Ammon's horn (tissue), 1 donor: ENCODE data around the gene TEAD2.

Source experiments
- DNase-seq: peaks from one replicate; pipeline ENCODE4 v3.0.0-alpha.2; 2016; ENCODE audit warnings: low spot score

TEAD2 gene

DNA sequence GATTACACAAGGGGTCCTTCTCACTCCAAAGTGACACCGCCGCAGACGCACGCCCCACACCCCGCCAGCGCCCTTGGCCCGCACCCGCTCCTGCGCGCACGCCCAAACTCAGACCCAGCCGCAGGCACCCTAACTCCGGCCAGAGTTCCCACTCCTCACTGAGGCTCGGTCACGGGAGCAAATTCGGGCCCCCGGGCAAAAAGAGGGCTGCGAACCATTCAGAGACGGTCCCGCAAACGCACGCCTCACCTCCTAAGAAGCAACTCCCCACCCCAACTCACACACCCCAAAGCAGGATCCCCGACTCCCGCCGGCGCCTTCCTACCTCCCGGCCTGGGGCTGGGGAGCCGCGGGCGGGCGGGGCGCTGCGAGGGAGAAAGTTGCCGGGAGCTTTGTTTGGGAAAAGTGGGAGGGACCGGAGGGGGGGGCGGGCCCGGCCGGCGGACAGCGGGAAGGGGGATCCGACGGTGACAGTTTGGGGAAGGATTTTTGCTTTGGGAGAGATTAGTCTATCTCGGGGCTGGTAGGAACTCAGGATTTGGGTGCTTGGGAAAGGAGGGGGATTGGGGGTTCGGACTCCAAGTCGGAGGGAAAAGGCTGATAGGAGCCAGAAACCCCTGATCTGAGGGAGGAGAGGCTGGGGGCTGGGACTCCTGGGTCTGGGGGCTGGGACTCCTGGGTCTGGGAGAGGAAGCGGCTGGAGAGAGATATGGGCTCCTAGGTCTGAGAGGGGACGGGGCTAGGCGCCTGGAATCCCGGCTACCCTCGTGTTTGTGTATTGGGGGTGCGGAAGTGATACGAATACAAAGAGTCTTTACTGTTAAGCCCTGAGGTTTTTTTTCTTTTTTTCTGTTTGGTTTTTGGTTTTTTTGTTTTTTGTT lies at the start of gene TEAD2:
Gene TEAD2, minus strand, starts transcription at position 369 of the 881 bp plus-strand sequence. CDS start 2,341 bp downstream, outside the sequence.
- no peak for DNase-seq

DNA sequence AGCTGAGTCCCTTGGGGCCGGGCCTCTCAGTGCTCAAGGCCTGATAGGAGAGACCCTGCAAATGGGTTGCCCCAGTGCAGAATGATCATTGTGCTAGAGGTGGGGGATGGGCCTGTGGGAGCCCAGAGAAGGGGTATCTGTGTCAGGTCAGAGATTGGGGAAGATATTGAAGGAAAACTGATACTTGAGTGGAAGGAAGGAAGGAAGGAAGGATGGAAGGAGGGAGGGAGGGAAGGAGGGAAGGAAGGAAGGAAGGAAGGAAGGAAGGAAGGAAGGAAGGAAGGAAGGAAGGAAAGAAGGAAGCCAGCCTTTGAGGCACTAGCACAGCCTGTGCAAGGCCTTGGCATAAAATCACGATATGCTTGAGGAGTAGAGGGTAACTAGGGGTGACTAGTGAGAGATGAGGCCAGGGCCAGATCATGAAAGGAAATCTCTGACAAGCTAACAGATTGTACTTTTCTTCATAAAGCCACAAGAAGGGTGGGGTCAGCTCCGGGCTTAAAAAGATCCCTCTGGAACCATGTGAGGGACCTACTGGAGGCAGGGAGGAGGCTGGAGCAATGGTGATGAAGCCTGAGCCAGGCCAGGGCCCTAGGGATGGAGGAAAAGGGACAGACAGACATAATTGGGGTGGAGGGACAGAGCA lies 49.6 kb upstream of the TEAD2 start:
- DNase-seq: no peak

DNA sequence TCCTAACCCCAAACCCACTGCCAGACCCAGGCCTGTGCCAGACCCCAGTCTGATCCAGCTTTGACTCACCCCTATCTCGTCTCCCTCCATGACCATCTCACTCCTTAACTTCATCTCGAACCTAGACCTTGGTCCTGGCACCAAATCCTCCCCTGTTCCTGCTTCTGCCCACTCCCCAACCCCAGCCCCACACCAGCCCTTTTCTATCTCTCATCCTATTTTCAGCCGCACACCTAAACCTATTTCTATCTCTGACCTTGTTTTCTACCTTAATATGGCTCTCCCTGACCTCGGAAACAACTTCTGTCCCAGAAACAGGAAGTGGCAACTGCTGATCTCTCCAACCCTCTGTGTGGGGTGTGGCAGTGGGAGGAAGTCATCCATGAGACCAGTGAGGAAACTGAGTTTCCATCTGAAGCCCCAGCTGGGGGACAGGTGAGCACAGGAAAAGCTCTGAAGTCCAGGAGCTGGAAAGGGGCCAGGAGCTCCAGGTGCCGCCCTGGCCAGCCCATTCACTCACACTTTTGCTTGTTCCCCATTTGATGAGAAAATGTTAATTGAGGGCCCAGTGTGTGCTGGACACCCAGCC lies 47.3 kb upstream of the TEAD2 start:
- DNase-seq: no peak

DNA sequence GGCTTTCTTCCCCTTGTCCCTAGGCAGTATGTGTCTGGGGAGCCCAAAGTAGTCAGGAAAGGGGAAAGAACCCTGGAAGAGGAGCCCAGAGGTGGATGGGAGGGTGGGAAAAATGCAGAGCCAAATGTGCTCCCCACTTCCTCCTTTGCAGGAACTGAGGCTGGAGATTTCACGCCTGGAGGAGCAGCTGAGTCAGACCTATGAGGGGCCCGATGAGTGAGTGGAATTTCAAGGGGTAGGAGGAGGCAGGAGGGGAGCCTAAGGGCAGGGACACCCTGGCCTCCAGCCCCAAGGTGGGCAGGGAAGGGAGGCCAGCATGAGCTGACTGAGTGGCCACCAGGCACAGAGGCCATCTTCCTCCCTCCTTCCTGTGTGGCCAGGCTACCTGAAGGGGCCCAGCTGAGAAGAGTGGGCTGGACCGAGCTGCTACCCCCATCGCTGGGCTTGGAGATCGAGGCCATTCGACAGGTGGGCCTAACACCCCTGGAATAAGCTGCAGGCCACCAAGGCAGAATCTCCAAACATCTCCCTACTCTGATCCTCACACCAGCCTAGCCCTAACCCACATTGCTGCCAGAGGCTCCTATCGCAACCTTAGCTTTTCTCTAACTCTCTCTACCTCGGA lies 46.7 kb upstream of the TEAD2 start:
- no peak for DNase-seq

DNA sequence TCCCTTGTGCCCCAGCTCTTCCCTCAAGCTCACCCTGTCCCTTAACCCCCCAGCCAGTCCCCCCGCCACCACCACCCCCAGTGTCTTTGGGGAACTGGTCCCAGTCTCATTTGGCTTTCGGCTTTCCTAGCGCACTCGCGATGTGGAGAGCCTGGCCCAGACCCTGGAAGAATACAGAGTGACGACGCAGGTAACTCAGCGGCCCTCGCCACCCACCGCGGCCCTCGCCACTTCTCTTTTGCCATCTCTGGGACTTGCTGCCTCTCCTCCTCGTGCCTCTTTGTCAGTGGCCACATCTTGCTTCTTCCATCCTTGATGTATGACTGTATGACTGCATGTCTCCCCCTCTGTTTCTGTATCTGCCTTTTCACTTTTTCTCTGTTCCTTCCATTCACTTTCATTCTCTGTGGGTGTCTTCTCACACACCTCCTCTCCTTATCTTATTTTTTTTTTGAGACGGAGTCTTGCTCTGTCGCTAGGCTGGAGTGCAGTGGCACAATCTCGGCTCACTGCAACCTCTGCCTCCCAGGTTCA lies 45.3 kb upstream of the TEAD2 start:
- DNase-seq: no peak

DNA sequence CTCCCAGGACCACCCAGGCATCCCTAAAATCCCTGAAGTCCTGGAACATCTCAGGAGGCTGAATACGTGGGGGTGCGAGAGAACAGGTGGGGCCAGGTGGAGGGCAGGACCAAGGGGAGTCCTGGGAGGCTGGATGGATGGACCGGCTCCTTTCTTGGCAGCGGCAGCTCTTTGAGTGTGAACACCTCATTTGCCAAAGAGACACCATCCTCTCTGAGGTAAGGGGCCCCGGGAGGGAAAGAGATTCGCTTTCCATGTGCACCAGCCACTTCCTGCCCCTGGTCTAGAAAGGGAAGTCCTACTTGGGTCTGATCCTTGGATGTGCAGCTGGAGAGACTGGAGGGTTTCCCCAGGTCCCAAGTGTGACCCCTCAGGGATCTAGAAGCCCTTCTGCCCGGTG lies 44.9 kb upstream of the TEAD2 start:
- DNase-seq: no peak

DNA sequence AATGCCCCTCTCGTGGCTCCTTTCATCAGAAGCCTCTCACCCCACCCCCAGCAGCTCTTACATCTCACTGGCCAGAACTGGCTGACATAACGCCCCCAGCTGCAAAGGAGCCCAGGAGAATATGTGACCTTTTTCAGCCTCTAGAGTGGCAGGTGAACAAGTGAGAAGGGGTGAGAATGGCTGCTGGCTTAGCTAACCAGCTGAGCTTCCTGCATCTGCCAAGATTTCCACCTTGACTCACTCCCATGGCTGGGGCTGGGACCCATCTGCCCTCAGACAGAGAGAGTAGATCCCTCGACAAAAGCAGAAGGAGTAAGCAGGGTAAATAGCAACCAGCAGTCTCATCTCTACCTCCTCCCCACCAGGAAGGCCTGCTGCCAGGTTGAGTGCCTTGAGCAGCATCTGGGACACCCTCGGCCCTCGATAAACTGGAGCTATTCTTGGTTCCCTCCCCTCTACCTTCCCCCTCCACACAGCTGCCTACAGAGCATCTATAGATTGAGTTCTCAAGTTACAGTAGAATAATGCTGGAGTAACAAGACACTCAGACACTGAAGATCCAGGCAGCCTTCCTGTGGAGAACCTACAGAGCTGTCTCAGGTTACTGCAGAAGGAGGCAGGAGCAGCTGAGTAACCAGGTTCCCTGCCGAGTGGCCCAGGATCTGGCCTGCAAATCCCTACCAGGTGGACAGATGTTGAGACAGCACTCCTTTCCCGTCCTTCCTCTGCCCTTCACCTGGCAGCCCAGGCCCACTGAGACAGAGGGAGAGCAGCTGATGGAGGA lies 41.4 kb upstream of the TEAD2 start:
- no peak for DNase-seq

DNA sequence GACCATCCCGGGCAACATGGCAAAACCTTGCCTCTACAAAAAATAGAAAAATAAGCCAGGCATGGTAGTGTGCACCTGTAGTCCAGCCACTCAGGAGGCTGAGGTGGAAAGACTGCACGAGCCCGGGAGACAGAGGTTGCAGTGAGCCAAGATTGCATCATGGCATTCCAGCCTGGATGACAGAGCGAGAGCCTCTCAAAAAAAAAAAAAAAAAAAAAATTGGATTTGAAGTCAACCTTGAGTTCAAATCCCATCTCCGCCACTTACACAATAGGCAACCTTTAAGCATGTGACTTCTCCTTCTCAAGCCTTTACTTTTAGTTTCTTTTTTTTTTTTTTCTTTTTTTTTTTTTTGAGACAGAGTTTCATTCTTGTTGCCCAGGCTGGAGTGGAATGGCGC lies 37.8 kb upstream of the TEAD2 start:
- no peak for DNase-seq

DNA sequence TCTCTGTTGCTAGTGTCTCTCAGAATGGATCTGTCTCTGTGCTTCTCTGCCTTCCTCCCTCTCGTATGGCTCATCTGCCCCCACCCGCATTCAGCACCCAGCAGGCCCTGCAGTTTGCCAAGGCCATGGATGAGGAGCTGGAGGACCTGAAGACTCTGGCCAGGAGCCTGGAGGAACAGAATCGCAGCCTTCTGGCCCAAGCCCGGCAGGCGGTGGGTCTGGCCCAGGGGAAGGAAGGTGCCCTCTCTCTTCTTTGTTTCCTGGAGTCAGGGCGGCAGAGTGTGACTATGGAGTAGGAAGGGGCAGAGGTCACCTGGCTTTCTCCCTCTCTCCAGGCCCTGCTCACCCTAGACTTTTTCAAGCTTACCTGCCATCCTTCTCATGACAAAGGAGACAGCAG lies 36.7 kb upstream of the TEAD2 start:
- no peak for DNase-seq

DNA sequence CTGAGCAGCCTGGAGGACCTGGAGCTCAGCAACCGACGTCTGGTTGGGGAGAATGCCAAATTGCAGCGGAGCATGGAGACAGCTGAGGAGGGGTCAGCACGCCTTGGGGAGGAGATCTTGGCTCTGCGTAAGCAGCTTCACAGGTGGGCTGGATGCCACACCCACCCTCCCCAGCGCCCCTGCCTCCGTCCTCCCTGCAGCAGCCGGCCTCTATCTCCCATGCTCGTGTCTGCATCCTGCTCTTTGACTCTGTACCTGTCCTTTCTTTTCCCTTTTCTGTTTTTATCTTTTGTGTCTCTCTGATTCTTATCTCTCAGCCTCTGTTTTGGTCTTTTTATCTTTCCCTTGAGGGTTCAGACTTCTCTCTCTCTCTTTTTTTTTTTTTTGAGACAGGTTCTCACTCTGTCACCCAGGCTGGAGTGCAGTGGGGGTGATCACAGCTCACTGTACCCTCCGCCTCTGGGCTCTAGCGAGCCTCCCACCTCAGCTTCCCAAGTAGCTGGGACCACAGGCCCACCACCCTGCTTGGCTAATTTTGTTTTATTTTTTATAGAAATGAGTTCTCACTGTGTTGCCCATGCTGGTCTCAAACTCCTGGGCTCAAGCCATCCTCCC lies 35.9 kb upstream of the TEAD2 start:
- no peak for DNase-seq

DNA sequence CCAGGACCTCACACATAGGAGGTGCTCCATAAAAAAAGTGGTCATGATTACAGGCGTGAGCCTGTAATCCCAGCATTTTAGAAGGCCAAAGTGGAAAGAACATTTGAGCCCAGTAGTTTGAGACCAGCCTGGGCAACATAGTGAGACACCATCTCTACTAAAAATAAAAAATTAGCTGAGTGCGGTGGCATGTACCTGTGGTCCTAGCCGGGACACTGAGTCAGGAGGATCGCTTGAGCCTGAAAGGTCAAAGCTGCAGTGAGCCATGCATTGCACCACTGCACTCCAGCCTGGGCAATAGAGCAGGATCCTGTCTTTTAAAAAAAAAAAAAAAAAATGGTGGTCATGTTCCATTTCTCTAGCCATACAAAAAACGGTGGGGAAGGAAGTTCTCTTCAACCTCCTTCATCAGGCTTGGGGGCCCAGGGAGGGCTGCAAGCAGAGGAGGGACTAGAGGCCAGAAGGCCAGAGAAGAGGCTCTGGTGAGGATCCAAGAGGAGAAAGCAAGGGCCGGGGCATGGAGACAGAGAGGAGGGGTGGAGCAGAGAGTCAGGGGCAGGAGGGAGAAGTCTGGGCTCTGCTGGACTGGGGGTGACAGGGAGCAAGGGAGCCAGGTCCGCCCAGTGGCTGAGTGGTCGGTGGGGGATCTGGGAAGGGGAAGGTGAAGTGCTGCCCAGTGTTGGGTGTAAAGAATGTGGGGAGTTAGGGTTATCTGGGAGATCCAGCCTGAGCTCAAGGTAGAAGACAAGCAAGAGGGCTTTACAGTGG lies 34.7 kb upstream of the TEAD2 start:
- no peak for DNase-seq

DNA sequence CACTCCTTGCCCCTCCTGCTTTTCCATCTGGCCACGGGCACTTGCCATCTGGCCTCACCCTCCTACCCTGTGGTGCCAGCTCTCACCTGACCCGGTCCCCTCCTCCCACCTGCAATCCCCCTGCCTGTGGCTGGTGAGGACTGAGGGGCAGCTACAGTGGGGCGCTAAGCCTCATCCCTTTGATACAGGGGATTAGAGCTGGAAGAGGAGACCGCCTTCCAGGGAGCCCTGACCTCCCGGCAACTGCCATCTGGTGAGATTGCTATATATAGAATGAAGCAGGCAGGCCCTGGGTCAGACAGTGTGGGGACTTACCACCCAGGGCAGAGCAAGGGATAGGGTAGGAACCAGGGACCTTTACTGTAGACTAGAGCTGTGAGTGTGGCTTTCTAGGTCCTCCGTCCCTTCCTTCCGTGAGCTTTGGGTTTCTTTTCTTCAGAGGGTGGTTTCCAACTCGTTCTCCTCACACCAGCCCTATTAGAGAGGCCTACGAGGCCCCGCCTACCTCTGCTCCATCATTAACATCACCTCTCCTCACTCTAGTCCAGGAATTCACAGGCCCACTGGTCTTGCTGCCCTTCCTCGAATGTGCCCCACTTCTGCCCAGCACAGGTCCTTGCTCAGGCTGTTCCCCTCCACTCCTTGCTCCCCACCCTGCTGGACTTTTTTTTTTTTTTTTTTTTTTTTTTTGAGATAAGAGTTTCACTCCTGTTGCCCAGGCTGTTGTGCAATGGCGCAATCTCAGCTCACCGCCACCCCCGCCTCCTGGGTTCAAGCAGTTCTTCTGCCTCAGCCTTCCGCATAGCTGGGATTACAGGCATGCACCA lies 33.6 kb upstream of the TEAD2 start:
- DNase-seq: no peak

DNA sequence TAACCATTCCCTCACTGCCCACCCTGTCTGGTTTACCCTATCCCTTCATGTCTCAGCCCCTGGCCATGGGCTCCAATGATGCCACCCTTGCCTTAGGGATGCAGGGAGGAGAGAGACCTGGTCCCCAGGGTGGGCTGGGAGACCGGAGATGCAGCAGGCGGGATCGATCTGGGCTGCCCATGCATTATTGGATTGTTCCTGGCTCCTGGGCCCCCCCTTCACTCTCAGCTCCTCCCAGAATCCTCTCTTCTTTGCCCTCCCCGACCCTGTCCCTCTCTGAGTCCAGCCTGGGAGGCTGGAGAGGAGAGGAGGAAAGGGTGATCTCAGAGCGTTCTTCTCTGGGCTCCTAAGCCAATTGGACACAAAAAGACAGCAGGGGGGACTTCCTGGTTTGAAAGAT lies 31.7 kb upstream of the TEAD2 start:
- no peak for DNase-seq

DNA sequence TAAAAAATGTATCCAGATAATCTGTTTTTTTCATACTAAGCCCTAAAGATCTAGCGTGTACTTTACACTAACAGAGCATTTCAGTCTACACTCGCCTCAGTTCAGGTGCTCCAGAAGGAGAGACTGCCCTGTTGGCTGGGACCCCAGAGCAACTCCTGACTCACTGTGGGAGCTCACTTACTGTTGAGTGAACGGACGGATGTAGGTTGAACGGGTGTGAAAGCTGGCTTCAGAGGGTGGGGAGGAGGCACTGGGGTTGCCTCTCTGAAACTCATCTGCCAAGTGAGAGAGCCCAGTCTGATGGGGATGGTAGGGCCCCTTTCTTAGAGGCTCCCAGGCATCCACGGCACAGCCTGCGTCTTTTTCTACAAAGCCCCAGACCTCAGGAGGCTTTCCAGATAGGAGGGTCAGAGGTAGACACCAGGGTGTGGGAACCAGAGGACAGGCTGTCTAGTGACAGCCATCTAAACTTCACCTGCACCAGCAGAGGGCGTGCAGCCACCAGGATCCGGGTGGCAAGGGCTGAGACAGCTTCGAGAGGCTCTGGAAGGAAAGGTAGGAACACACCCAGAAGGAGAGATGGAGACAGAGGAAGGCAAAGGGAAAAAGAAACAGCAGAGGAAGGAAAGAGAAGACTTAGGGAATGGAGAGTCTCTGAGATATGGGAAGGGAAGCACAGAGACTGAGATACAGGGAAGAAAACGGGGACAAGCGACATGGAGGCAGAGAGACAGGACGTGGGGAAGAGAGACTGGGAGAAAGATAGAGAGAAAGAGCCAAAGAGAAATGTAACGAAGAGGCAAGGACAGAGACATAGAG lies 29.6 kb upstream of the TEAD2 start:
- peak; percentile 85 for DNase-seq

DNA sequence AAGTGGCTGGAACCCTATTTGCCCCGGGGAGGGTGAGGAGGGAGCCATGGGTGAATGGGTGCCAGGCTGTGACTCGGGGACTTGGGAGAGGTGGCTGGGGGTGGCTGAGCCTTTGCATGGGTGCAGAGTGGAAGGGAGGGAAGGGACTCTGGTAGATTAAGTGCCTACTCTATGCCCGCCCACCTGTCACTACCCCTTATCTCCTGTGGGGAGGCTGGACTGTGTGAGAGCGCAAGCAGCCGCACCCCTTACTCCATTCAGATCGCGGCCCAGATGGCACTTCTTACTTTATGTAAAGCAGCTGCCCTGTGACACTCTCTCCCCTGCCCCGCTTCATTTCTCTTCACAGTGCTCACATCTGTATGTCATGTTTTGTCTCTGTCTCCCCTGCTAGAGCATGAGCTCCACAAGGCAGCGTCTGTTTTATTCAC lies 28.7 kb upstream of the TEAD2 start:
- DNase-seq: no peak

DNA sequence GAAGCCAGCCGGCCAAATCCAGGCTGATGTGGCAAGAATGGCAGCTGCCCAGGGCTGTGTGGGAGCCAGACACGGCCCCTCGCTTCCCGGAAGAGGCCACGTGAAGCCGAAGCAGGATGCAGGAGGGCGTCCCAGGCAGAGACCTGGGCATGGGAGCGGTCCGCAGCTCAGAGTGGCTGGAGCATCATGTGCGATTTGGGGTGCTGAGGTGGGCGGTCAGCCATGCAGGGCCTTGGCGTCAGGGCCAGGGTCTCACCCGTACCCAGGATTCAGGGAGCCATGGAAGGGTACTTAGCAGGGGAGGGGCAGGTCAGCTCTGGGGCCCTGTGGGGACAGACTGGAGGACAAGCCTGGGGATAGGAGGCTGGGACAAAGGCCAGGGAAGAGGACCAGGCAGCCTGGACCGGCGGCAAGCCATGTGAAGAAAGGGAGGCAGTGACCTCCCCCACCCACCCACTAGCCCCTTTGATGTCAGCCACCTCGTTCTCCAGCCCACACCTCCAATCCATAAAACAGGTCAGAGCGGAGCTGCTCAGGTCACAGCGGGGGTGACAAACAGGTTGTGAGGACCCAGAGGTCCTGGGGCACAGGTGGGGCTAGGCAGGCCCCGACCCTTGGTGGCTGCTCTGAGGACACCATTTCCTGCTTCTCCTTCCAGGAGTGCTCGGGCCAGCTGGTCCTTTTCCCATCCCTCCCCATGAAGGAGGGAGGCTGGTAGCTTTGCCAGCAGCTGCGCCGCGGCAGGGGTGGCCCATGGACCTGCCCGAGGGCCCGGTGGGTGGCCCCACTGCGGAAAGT lies 28.1 kb upstream of the TEAD2 start:
- no peak for DNase-seq

DNA sequence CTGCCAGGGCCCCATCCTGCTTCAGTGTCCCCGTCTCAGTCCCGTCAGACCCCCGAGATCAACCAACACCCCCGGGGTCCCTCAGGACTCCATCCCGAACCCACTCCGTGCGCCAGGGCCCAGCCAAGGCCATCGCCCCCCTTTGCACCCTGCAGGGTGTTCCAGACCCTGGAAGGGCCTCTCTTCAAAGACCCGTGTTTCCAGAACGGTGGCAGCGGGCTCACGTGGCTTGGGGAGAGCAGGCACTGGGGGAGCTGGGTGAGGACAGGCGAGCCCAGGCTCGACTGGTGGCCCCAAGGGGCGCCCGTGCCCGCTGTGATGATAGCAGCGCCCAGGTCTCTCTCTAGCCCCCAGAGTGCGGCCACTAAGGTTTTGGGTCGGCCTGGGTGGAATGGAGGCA lies 27.2 kb upstream of the TEAD2 start:
- DNase-seq: no peak

DNA sequence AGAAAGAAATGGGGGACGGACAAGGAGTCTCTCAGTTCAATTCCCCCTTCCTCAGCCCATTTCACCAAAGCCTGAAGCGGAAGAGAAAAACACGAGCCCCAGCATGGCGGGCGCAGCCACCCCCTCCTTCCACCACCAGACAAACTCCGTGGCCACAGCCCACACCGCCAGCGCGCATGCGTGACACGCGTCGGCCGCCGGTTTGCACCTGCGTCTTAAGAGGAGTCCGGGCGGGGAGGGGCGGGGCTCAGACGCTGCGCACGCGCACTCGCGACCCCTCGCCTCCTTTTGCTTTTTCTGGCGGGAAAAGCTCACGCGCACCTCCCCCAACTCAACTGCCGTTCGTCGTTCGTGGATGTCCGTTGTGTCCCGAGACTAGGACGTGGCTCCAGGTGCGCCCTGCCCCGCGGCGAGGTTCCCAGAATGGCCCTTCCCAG lies 25.7 kb upstream of the TEAD2 start, which contains the start of gene KASH5:
Gene KASH5, plus strand, starts transcription at position 314 of the 437 bp plus-strand sequence. CDS start 2,635 bp downstream, outside the sequence.
- DNase-seq: peak; percentile 48
